EH (cell line): ENCODE data around the gene RPGRIP1.
"Not testable (repeated sequence)": the region's sequence is repeated elsewhere in the genome, so short reads cannot be mapped to it uniquely, and the experiment has no call there.

ENCODE experiments used
- DNase-seq: peaks from one replicate; pipeline ENCODE4 v3.0.0-alpha.2; 2015; ENCODE audit warnings: low read depth

Gene RPGRIP1

DNA sequence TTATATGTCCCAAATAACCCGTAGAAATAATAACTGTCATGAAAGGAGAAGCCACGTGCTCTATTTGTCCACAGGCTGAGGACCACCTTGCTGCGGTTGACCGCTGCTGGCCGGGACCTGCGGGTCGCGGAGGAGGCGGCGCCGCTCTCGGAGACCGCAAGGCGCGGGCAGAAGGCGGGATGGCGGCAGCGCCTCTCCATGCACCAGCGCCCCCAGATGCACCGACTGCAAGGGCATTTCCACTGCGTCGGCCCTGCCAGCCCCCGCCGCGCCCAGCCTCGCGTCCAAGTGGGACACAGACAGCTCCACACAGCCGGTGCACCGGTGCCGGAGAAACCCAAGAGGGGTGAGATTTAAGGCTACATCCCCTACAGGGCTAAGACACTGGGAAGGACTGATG is 21.0 kb downstream of the RPGRIP1 start:
- no peak for DNase-seq

DNA sequence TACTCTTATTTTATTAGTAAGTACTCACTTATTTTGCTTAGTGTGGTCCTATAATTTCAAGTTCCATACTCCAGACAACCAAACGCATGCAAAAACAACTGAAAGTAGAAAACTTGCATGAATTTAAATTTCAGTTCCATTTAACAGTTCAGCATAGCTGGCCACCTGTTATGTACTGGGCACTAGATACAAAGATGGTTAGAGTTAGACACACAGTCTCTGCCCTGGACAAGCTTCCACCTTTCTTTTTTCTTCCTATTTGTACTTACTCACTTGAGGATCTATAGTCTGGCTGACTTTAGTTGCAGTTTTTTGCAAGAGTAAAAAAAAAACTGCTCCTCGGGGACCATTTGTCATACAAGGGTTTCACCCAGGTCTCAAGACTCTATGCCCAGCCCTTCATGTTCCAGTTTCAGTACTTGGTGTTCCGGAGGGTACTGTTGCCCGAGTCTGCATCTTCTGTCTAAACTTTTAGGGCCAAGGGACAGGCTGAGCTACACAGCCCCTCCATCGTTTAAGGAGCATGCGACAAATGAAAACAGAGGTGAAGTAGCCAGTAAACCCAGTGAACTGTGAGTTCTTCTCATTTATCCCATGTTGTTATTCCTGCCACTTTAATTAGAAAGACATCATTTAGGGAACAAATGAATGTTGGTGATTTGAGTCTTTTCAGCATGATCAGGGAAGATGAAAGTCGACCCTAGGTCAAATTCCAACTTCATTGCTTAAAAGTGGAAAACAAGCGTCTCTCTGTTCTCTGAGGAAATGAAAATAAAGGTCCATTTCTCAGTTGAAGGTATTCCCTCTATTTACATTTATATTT is 22.3 kb downstream of the RPGRIP1 start:
- DNase-seq = no peak

DNA sequence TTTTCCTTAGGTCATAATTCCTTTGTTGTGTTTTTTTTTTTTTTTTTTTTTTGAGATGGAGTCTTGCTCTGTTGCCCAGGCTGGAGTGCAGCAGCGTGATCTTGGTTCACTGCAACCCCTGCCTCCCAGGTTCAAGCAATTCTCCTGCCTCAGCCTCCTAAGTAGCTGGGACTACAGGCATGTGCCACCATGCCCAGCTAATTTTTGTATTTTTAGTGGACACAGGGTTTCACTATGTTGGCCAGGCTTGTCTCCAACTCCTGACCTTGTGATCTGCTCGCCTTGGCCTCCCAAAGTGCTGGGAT is 22.9 kb downstream of the RPGRIP1 start:
- not testable (repeated sequence) for DNase-seq

DNA sequence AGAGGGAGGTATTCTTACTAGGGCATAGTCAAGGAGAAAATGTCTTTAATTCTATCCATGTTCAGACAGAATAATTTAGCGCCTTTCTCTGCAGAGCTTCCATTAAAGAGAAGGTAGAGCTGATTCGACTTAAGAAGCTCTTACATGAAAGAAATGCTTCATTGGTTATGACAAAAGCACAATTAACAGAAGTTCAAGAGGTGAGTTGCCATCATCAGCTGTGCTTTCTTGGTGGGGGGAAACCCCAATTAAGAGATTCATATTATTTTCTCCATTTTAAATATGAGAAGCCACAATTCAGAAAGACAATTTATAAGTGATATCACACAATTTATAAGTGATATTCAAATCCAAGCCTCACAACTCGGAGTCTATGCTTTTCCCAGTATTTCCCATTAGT is 27.8 kb downstream of the RPGRIP1 start:
- DNase-seq = no peak

DNA sequence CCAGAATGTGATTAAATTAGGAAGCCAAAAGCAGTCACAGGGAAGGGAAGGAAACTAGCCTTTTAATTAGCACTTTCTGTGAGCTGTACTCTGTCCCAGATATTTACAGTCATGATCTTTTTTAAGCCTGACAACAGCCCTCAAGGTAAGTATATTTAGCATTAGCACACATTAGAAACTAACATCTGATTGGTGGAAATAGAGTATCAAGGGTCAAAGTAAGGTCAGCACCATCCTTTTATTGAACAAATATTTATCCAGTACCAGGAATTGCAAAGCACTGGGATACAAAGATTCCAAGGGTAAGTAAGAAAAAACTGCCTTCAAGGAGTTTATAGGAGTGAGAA is 28.2 kb downstream of the RPGRIP1 start:
- no peak for DNase-seq

DNA sequence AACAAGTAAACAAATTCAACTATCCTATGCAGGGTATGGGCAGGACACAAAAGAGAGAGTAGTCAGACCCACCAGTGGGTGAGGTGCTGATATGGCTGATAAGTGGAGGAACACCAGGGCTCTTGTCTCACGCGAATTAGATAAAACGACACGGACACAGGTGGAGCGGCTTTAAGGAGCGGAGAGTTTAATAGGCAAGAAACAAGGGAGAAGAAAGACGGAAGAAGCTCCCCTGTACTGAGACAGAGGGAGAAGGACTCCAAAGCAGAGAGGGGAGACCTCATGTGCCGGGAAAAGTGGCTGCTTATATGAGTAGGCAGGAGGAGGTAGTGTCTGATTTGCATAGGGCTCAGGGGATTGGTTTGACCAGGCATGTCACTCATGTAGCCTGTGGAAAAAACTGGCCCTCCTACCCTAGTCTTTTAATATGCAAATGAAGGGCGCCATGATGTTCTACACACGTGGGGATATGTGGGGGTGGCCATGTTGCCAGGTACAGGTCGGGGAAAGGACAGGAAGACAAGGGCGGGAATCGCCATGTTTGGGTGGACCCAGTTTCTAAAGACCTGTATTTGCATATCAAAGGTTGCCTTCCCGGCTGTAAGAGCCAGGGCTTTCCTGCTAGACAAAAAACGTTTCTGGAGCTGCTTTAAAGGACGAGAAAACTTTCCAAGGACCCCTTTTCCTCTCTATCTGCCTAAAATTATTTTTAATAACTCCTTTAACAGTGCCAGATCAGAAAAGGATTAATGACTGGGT is 28.8 kb downstream of the RPGRIP1 start:
- peak; percentile 57 for DNase-seq

DNA sequence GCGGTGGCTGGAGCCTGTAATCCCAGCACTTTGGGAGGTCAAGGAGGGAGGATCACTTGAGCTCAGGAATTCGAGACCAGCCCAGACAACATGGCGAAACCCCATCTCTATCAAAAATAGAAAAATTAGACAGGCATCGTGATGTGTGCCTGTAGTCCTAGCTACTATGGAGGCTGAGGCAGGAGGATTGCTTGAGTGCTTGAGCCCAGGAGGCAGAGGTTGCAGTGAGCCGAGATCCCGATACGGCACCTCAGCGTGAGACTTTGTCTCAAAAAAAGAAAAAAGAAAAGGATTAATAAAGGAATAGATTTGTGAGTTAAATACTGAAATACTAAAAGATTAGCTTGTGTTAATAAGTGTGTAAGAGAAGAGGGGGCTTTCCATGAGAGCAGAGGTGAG is 29.4 kb downstream of the RPGRIP1 start:
- DNase-seq = no peak

DNA sequence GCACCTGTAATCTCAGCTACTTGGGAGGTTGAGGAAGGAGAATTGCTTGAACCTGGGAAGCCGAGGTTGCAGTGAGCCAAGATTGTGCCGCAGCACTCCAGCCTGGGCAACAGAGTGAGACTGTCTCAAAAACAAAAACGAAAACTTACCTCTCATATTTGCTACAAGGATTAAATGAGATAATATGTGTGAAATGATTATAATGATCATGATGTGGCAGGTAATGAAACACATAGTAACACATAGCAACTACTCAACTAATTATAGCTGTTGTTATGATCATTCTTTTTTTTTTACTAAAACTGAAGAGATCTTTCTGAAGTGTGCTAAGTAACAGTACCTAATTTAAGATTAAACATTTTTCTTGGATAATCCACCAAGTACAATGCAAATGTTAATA is 30.1 kb downstream of the RPGRIP1 start:
- no peak for DNase-seq

DNA sequence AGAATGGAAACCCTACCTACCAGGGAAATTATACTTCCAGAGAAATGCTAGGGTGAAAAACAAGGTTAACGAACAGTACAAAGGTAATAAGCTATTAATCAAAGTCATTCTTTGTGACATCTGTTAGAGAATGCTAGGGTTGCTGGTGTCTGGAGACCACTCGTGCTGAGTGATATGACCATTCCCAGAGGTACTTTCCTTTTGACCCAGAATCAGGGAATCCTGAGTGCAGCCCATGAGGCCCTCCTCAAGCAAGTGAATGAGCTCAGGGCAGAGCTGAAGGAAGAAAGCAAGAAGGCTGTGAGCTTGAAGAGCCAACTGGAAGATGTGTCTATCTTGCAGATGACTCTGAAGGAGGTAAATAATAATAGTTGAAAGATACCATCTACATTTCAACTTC is 31.7 kb downstream of the RPGRIP1 start:
- no peak for DNase-seq

DNA sequence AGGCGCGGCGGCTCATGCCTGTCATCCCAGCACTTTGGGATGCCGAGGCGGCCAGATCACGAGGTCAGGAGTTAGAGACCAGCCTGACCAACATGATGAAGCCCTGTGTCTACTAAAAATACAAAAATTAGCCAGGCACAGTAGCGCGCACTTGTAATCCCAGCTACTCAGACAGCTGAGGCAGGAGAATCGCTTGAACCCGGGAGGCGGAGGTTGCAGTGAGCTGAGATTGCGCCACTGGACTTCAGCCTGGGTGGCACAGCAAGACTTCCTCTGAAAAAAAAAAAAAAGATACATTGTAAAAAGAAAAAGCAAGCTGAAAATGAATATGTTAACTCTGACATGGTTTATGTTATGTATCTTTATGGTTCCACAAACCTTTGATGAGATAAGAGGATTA is 33.6 kb downstream of the RPGRIP1 start:
- DNase-seq = no peak

DNA sequence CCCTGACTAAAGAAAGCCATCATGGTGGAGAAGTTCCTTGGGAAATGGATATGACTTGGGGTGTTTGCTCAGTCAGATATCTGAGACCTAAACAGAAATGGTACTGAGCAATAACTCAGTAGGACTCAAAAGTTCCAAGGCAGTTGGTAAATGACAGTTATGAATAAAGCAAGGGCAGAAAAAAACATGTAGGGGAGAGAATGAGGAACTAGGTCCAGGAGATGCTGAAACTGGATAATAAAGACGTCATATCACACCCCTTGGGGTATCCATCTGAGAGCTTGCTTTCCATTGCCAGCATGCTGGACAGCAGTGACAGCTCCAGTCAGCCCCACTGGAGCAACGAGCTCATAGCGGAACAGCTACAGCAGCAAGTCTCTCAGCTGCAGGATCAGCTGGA is 37.5 kb downstream of the RPGRIP1 start:
- DNase-seq = no peak

DNA sequence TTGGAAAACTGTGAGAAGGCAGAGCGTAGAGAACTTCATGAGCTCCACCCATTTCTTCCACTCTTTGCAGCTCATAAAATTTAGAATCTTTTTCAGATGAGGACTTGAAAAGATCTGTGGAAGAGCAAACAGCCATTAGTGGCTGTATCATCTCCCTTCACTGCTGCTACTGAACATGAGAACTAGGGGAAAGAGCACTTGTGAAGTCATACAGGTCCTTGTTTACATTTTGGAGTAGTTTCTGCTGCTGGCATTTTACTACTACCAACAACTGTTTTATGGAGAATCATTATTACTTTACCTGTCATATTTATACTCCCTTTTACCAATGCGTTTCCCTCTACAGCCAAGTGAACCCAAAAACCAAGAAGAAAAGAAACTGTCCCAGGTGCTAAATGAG is 41.0 kb downstream of the RPGRIP1 start:
- no peak for DNase-seq

DNA sequence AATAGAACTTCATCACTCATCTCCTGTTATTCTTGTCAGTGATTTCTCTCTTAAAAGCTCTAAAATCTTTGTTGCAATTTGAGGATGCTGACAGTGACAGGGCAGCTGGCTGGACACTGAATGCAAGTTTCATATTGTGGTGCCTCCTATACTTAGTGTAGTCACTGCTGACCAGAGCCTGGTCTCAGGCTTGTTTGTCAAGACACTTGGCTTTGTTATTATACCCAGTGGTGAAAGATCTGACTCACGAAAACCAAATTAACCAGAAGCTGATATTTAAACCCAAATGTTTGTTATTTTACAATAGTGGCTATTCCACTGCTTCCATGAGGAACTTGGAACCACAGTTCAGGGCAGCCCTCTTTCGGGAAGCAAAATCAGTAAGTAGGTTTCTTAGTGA is 42.8 kb downstream of the RPGRIP1 start:
- DNase-seq = no peak

DNA sequence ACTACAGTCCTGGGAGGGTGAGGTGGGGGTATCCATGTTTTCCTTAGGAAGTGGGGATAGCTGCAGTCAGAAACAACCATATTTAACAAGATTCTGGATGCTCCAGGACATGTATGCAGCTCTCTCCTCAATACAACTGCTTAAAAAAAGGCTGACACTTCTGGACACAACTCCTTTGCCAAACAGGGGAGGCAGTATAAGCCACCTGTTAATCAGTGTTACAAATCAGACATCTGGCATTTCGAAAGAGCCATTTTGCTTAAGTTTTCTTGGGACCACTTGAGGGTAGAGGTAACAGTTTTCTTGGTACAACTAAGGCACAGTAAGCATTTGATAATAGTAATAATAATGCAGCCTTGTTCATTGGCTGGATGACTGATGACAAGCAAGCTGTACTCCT is 47.1 kb downstream of the RPGRIP1 start:
- no peak for DNase-seq
